Osteocyte (in vitro differentiated cells): ENCODE results near the gene SCN8A. TPM values are rescaled to one million over a fixed set of nuclear protein-coding genes. Genes with fewer than 3 reads are reported as not detected.
"Not testable (repeated sequence)": the region's sequence is repeated elsewhere in the genome, so short reads cannot be mapped to it uniquely, and the experiment has no call there.

ENCODE experiments used
- DNase-seq: peaks from one replicate; pipeline ENCODE4 v3.0.0; 2021; ENCODE audit warnings: mixed read lengths; ENCODE audit not compliant: unreplicated experiment; ENCODE audit errors: extremely low spot score
- H3K27ac Mint-ChIP-seq: one replicate; pipeline ENCODE4 v1.8.0; 2021; ENCODE audit warnings: mild to moderate bottlenecking, mixed read lengths; ENCODE audit not compliant: unreplicated experiment
- H3K27me3 Mint-ChIP-seq: one replicate; pipeline ENCODE4 v1.8.0; 2021; ENCODE audit warnings: mixed read lengths; ENCODE audit not compliant: unreplicated experiment
- H3K36me3 Mint-ChIP-seq: one replicate; pipeline ENCODE4 v1.8.0; 2021; ENCODE audit warnings: mixed read lengths; ENCODE audit not compliant: unreplicated experiment
- H3K4me1 Mint-ChIP-seq: one replicate; pipeline ENCODE4 v1.8.0; 2021; ENCODE audit warnings: mixed read lengths; ENCODE audit not compliant: unreplicated experiment
- H3K4me3 Mint-ChIP-seq: one replicate; pipeline ENCODE4 v1.8.0; 2021; ENCODE audit warnings: mild to moderate bottlenecking, moderate library complexity, mixed read lengths; ENCODE audit not compliant: unreplicated experiment
- H3K9me3 Mint-ChIP-seq: one replicate; pipeline ENCODE4 v1.8.0; 2021; ENCODE audit warnings: mixed read lengths; ENCODE audit not compliant: unreplicated experiment
- total RNA-seq: library from RNA; stranded (reverse); gene quantifications from 2 replicates; pipeline ENCODE4 v1.2.1, GENCODE V29; 2021
- TF ChIP-seq, protein P1 (sequence below): fragments of 200-600 bp; sonication (generic); IDR thresholded peaks from 2 replicates; pipeline ENCODE4 v1.5.0; 2021; ENCODE audit warnings: antibody characterized with exemption, mild to moderate bottlenecking, moderate library complexity

The SCN8A gene
- total RNA-seq, 1 donor from 2014 or later = 1.5 TPM

DNA sequence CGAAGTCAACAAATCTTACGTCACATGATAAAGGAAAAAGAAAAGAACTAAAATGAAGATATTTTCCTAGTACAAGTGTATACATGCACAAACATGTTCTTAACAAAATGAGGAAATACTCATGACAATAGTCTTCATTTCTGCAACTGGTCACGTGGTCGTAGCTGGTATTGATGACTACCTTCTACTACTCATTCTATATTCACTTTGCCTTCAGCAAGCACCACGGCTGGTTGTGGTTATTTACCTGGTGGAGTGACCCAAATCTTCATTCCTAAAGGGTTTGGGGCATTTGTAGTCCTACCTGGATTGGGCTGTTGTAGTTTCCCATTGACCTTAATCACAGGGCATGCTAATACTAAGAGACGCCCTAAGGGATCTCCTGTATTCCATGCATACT, 206.3 kb downstream of the SCN8A start:
- no peaks in the 10 kb centered on the region for H3K36me3 Mint-ChIP-seq
- H3K27ac Mint-ChIP-seq = no peak overlapping the region
- H3K9me3 Mint-ChIP-seq = no peaks in the 10 kb centered on the region
- H3K4me1 Mint-ChIP-seq = no peaks in the 10 kb centered on the region
- no peaks in the 10 kb centered on the region for H3K27me3 Mint-ChIP-seq
- TF ChIP-seq, protein P1, sequence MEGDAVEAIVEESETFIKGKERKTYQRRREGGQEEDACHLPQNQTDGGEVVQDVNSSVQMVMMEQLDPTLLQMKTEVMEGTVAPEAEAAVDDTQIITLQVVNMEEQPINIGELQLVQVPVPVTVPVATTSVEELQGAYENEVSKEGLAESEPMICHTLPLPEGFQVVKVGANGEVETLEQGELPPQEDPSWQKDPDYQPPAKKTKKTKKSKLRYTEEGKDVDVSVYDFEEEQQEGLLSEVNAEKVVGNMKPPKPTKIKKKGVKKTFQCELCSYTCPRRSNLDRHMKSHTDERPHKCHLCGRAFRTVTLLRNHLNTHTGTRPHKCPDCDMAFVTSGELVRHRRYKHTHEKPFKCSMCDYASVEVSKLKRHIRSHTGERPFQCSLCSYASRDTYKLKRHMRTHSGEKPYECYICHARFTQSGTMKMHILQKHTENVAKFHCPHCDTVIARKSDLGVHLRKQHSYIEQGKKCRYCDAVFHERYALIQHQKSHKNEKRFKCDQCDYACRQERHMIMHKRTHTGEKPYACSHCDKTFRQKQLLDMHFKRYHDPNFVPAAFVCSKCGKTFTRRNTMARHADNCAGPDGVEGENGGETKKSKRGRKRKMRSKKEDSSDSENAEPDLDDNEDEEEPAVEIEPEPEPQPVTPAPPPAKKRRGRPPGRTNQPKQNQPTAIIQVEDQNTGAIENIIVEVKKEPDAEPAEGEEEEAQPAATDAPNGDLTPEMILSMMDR = no peak
- DNase-seq = no peak
- H3K4me3 Mint-ChIP-seq = no peak overlapping the region

DNA sequence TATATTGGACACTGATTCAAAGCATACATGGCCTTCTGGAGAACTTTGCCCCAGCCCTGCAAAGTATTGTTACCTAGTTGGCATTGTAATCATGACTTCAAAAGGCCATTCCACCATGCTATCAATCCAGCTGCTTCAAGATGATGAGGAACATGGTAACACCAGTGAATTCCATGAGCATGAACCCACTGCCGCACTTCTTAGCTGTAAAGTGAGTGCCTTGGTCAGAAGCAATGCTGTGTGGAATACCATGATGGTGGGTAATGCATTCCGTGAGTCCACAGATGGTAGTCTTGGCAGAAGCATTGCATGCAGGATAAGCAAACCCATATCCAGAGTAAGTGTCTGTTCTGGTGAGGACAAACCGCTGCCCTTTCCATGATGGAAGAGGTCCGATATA, 207.0 kb downstream of the SCN8A start:
- not testable (repeated sequence) for H3K4me1 Mint-ChIP-seq, H3K27me3 Mint-ChIP-seq, H3K27ac Mint-ChIP-seq, H3K9me3 Mint-ChIP-seq, H3K36me3 Mint-ChIP-seq, DNase-seq, H3K4me3 Mint-ChIP-seq

DNA sequence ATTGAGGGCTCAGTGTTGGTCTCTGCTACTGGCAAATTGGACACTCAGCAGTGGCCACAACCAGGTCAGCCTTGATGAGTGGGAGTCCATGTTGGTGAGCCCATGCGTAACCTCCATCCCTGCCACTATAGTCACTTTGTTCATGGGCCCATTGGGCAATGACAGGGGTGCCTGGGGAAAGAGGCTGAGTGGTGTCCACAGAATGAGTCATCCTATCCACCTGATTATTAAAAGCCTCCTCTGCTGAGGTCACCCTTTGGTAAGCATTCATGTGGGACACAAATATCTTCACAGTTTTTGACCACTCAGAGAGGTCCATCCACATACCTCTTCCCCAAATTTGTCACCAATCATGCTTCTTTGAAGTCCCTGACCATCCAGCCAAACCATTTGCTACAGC, 207.5 kb downstream of the SCN8A start:
- no peak overlapping the region for H3K27ac Mint-ChIP-seq
- no peak overlapping the region for H3K4me3 Mint-ChIP-seq
- H3K36me3 Mint-ChIP-seq = no peaks in the 10 kb centered on the region
- TF ChIP-seq, protein P1 = no peak
- H3K4me1 Mint-ChIP-seq = no peaks in the 10 kb centered on the region
- no peaks in the 10 kb centered on the region for H3K27me3 Mint-ChIP-seq
- no peak for DNase-seq
- H3K9me3 Mint-ChIP-seq = no peaks in the 10 kb centered on the region

DNA sequence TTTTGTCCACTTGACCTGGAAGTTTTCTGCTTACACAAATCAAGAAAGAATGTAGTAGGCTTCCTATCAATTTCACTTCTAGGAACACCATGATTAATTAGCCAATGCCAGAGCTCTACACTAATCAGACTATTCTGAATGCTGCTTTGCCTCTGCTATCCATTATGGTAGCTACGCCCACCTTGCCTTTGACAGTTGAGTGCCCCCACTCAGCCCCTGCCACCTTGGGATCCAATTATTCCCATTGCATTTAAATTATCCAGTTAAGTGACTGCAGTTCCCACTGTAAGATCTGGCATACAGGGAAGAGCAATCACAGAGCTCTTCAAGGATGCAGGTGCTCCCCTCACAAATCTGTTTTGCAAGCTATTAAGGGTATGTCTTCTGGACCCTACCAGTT, 210.0 kb downstream of the SCN8A start:
- H3K4me1 Mint-ChIP-seq = no peaks in the 10 kb centered on the region
- no peaks in the 10 kb centered on the region for H3K27me3 Mint-ChIP-seq
- H3K9me3 Mint-ChIP-seq = no peaks in the 10 kb centered on the region
- TF ChIP-seq, protein P1 = no peak
- H3K4me3 Mint-ChIP-seq = no peak overlapping the region
- no peaks in the 10 kb centered on the region for H3K36me3 Mint-ChIP-seq
- DNase-seq = no peak
- no peak overlapping the region for H3K27ac Mint-ChIP-seq

DNA sequence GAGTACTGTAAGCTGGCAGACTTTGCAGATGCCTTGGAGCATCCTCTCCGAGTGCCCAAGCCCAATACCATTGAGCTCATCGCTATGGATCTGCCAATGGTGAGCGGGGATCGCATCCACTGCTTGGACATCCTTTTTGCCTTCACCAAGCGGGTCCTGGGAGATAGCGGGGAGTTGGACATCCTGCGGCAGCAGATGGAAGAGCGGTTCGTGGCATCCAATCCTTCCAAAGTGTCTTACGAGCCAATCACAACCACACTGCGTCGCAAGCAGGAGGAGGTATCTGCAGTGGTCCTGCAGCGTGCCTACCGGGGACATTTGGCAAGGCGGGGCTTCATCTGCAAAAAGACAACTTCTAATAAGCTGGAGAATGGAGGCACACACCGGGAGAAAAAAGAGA, 215.9 kb downstream of the SCN8A start:
- peaks cover 3% of the 10 kb centered on the region for H3K36me3 Mint-ChIP-seq
- no peak for DNase-seq
- H3K27me3 Mint-ChIP-seq = no peaks in the 10 kb centered on the region
- H3K4me1 Mint-ChIP-seq = no peaks in the 10 kb centered on the region
- H3K4me3 Mint-ChIP-seq = no peak overlapping the region
- no peaks in the 10 kb centered on the region for H3K9me3 Mint-ChIP-seq
- TF ChIP-seq, protein P1 = no peak
- H3K27ac Mint-ChIP-seq = no peak overlapping the region

DNA sequence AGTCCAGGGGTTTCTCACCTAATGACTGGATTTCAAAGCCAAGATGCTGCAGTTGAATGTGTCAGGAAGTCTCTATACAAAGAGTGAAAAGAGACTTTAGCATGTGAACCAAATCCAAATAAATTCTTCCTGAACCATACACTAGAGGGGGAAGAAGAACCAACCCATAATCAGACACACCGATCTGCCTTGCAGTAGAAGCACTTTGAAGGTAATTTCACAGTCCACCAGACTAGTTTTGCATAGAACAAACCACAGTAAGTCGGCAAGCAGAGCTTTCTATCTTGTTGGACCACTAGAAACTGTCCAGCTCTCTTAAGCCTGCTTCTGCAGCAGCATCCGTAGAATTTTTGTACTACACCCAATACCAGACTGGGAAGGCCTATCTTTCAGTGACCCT, 218.2 kb downstream of the SCN8A start:
- H3K4me3 Mint-ChIP-seq = no peak overlapping the region
- H3K9me3 Mint-ChIP-seq = no peaks in the 10 kb centered on the region
- peaks cover 3% of the 10 kb centered on the region for H3K36me3 Mint-ChIP-seq
- no peaks in the 10 kb centered on the region for H3K4me1 Mint-ChIP-seq
- H3K27me3 Mint-ChIP-seq = no peaks in the 10 kb centered on the region
- TF ChIP-seq, protein P1 = no peak
- DNase-seq = no peak
- H3K27ac Mint-ChIP-seq = no peak overlapping the region
